Measurements from ENCODE around the gene TNFRSF13B.

TNFRSF13B gene

DNA sequence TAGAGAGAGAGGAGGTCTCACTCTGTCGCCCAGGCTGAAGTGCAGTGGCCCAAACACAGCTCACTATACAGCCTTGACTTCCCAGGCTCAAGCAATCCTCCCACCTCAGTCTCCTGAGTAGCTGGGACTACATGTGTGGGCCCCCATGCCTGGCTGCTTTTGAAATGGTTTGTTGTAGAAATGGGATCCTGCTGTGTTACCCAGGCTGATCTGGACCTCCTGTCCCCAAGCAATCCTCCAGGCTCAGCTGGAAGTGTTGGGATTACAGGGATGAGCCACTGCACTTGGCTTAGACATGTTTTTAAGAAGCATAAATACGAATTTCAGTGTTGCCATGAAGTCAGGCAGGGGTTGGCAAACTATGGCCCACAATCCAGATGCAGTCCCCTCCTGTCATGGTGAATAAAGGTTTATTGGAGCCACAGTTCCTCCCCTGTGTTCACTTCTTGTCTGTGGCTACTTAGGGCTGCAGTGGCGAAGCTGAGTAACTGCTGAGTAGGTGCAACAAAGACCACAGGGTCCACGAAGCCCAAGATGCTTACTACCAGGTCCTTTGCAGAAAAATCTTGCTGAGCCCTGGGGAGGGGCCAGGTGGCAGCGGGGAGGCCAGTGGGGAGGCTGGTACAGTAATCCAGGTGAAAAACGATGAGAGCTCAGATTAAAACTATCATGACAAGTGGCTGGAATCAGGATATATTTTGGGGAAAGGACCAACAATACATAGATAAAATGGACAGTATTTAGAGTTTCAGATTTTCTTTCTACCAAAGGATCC lies 35.2 kb downstream of the TNFRSF13B start:
- no peak for DNase-seq

GRCh38 chr17:16935786-16936185 lies 36.1 kb downstream of the TNFRSF13B start:
- DNase-seq = no peak

DNA sequence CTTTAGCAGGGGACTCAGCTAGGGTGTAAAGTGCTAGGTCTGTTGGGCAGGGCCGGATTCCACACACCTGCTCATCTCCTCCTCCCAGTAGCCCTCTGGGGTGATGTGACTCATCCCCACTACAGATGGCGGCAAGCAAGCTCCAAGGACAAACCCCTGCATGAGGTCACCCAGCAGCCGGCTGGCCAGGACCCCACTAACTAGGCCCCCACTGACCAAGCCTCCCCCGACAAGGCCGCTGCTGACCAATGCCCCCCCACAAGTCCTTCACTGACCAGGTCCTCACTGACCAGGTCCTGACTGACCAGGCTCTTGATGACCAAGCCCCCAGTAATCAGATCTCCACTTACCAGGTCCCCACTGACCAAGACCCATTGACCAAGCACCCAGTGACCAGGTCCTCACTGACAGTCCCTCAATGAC lies 36.7 kb downstream of the TNFRSF13B start:
- DNase-seq = no peak

DNA sequence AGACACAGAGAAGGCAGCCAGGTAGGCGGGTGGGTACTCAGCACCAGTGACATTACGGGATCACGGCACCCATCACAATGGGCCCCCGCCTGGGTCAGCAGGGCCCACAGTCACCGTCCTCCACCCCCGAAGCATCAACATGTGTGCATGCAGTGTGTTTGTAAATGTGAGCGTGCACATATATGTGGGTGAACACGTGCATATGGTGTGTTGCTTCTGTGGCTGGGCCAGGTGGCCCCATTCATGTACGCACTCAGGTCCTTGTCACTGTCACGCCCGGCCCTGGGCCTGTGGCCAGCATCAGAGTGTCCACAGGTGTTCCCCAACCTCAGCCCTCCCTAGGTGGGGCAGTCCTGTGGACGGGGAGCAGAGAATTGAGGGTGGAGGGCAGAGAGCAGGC lies 37.1 kb downstream of the TNFRSF13B start:
- no peak for DNase-seq

- DNase-seq = no peak
Measured at GRCh38 chr17:16934133-16934795, 37.7 kb downstream of the TNFRSF13B start.

GRCh38 chr17:16933317-16934132 lies 38.4 kb downstream of the TNFRSF13B start:
- DNase-seq = no peak

- DNase-seq = no peak
Measured at GRCh38 chr17:16932611-16933010, 39.3 kb downstream of the TNFRSF13B start.

- no peak for DNase-seq
Measured at GRCh38 chr17:16932156-16932555, 39.8 kb downstream of the TNFRSF13B start.

GRCh38 chr17:16931318-16932060 lies 40.4 kb downstream of the TNFRSF13B start:
- DNase-seq = no peak

GRCh38 chr17:16930571-16931317 lies 41.2 kb downstream of the TNFRSF13B start:
- DNase-seq = no peak

DNA sequence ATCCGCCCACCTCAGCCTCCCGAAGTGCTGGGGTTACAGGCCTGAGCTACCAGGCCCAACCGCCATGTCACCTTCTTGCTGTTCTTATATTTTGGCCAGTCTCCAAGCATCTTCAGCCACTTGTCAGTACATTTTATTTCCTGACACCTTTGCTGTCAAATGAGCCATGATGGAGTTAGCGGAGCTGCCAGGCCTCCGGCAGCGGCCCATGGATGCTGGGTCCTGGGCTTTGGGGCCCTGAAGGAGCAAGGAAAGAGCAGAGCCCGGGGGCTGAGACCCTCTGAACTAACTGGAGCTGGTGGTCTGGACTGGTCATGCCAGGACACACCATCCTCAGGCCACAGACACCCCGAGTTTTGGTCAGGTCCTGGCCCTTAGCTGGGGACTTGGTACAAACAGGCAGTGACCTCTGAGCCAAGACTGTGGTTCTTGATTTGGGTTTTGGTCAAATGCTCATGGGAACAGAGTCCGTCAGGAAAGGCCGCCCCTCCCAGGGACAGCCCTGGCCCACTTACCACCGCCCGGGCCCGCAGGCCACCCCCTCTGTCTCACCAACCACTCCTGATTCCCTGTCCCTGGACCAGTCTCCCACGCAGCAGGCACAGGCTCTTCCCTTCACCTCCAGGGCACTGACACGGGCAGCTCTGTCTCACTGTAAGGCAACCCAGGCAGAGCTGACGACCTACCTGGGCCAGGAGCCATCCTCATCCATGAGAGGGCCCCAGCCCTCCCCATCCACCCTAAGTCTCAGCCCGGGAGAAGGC lies 42.0 kb downstream of the TNFRSF13B start:
- peak; percentile 4 for DNase-seq

GRCh38 chr17:16929035-16929680 lies 42.8 kb downstream of the TNFRSF13B start:
- peak; percentile 3 for DNase-seq

- no peak for DNase-seq
Measured at GRCh38 chr17:16928406-16929034, 43.4 kb downstream of the TNFRSF13B start.

- DNase-seq = no peak
Measured at GRCh38 chr17:16927641-16928321, 44.1 kb downstream of the TNFRSF13B start.

DNA sequence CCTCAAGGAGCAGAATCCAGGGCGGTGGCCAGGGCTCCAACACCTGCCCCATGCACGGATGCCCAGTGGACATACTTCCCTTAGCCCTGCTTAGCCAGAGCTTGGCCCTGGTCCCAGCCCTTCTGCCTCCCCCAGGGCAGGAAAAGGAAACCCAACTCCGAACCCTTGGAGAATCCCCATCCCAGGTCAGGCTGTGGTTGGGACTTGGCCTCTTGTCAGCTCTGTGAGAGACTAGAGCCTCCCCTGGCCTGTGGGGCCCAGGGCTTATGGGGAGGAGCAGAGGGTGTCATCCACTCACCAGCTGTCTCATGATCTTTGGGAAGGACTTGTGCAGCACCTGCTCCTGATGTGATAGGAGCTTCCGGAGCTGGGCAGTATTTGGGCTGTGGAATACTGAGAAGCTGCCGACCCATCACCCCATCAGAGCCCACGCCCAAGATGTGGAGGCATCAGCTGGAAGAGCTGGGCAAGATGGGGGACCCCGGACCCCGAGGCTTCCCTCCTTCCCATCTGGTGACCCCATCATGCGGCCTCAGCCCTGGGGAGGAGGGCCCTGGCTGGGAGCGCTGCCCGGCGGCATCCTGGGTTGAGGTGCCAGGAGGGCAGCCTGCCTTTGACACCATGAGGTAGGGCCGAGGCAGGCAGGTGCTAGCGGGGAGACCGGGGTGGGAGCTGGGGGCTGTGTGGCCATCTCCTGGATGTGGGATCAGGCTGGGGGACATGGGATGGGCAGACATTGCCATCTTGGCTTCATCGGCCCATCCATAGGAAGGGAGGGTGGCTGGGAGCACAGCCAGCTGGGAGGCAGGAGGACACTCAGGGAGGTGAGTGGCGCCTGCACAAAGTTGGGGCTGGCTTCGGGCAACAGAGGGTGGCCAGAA lies 45.1 kb downstream of the TNFRSF13B start:
- DNase-seq = no peak

- no peak for DNase-seq
Measured at GRCh38 chr17:16926061-16926511, 45.8 kb downstream of the TNFRSF13B start.

DNA sequence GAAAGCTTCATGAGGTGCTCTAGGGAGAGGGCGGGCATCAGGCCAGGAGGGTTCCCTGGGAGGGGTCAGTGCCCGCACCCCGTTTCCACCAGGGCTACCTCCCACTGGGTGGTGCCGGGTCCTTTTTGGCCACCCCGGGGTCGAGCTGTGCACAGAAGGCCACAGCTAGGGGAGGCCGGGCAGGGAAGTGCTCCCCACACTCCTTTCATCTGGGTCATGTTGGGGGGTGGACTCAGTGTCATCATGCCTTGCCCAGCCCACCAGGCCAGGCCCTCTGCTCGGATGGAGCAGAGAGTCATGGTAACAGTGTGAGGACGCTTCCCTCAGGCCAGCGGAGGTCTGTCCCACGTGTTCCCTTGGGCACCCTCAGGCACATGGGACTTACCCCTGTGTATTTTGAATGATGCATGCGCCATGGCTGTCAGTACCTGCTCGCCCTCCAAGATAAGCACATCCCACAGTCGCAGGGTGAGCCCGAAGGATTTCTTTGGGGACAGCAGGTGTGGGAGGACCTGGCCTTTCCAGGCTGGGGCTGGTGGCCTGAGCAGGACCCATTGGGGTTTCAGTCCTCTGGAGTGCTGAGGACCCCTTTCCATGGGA lies 46.4 kb downstream of the TNFRSF13B start:
- no peak for DNase-seq

Data from NCI-H345 (cell line).